Measurements from ENCODE around the gene MAPKBP1.
A peak's percentile ranks its signal among the peaks of the same experiment; 100 is the strongest.

The MAPKBP1 gene

GRCh38 chr15:41850482-41851166 lies 76.3 kb downstream of the MAPKBP1 start:
- DNase-seq: no peak

- peak; percentile 66 for DNase-seq
Observed at GRCh38 chr15:41851167-41851523, 76.9 kb downstream of the MAPKBP1 start.

- DNase-seq: no peak
Observed at GRCh38 chr15:41851755-41852370, 77.6 kb downstream of the MAPKBP1 start.

- peak; percentile 30 for DNase-seq
Observed at GRCh38 chr15:41852736-41853590, 78.7 kb downstream of the MAPKBP1 start.

GRCh38 chr15:41853831-41854230 lies 79.5 kb downstream of the MAPKBP1 start:
- DNase-seq: no peak

- DNase-seq: no peak
Observed at GRCh38 chr15:41854443-41854842, 80.2 kb downstream of the MAPKBP1 start.

GRCh38 chr15:41855261-41855961 lies 81.1 kb downstream of the MAPKBP1 start:
- DNase-seq: no peak

GRCh38 chr15:41856262-41856661 lies 82.0 kb downstream of the MAPKBP1 start:
- DNase-seq: no peak

- DNase-seq: no peak
Observed at GRCh38 chr15:41856716-41857115, 82.4 kb downstream of the MAPKBP1 start.

- no peak for DNase-seq
Observed at GRCh38 chr15:41857316-41857715, 83.0 kb downstream of the MAPKBP1 start.

GRCh38 chr15:41858756-41859155 lies 84.5 kb downstream of the MAPKBP1 start:
- DNase-seq: no peak

- DNase-seq: no peak
Observed at GRCh38 chr15:41860049-41860828, 86.0 kb downstream of the MAPKBP1 start.

GRCh38 chr15:41861736-41862356 lies 87.6 kb downstream of the MAPKBP1 start:
- no peak for DNase-seq

- no peak for DNase-seq
Observed at GRCh38 chr15:41862515-41863116, 88.3 kb downstream of the MAPKBP1 start.

- DNase-seq: no peak
Observed at GRCh38 chr15:41865490-41866055, 91.3 kb downstream of the MAPKBP1 start.

- DNase-seq: no peak
Observed at GRCh38 chr15:41866263-41866703, 92.0 kb downstream of the MAPKBP1 start.

GRCh38 chr15:41866872-41867579 lies 92.7 kb downstream of the MAPKBP1 start:
- no peak for DNase-seq

- no peak for DNase-seq
Observed at GRCh38 chr15:41868321-41868720, 94.0 kb downstream of the MAPKBP1 start.

- no peak for DNase-seq
Observed at GRCh38 chr15:41869770-41870688, 95.7 kb downstream of the MAPKBP1 start.
